Mucosa of descending colon (tissue), 3 donors: Measurements from ENCODE around the gene PLEKHA5. TPM values are rescaled to one million over a fixed set of nuclear protein-coding genes. Genes with fewer than 3 reads are reported as not detected.

Source experiments
- ATAC-seq: fragments of 200-7000 bp; cut with Tn5 transposase; one replicate; pipeline ENCODE4 v1.9.1; 2020; ENCODE audit warnings: mild to moderate bottlenecking, moderate library complexity
- DNase-seq, 3 donors: peaks; one replicate each; pipeline ENCODE4 v3.0.0-alpha.2; 2020
- H3K36me3 ChIP-seq: fragments of 200-600 bp; one replicate; pipeline ENCODE4 v1.8.0; 2021; ENCODE audit warnings: low read depth, mild to moderate bottlenecking
- H3K4me1 ChIP-seq: fragments of 200-600 bp; one replicate; pipeline ENCODE4 v1.8.0; 2021; ENCODE audit warnings: low read depth, mild to moderate bottlenecking
- H3K4me3 ChIP-seq: fragments of 200-600 bp; one replicate; pipeline ENCODE4 v1.8.0; 2021; ENCODE audit warnings: mild to moderate bottlenecking
- H3K9me3 ChIP-seq: fragments of 200-600 bp; one replicate; pipeline ENCODE4 v1.8.0; 2021; ENCODE audit warnings: mild to moderate bottlenecking
- intact Hi-C, 2 donors: fragments of 100-400 bp; cut with DNase I in 1 of 2; cut with micrococcal nuclease in 1 of 2; formaldehyde crosslinking; loops; one replicate each; pipeline versions ENCODE4 v1.11.0 to v1.11.1; 2022; cut with DNase I, micrococcal nuclease
- total RNA-seq, 3 donors: library from RNA; stranded (reverse); fragmentation: NEBNext Ultra II Directional in 2 of 3; extraction: Animal tissue kit (Norgen Biotek cat#: 25700) in 2 of 3; gene quantifications; one replicate each; pipeline versions ENCODE4 v1.2.1 to v1.2.4, GENCODE V29; 2021 to 2023
- TF ChIP-seq, protein P1 (sequence below): fragments of 200-600 bp; IDR thresholded peaks from one replicate; pipeline ENCODE4 v1.8.0; 2022; ENCODE audit warnings: antibody characterized with exemption, mild to moderate bottlenecking
- donor health status: DM: no; HTN: no; CAD: no; lungs with moderate emphysema.
- donor health status: DM: no; HTN: no; CAD: no.
- donor health status: DM: no; HTN: yes; CAD: no.

Gene PLEKHA5
- total RNA-seq, 3 donors from 2014 or later: 29.6 to 47.9 (median 36.5) TPM

DNA sequence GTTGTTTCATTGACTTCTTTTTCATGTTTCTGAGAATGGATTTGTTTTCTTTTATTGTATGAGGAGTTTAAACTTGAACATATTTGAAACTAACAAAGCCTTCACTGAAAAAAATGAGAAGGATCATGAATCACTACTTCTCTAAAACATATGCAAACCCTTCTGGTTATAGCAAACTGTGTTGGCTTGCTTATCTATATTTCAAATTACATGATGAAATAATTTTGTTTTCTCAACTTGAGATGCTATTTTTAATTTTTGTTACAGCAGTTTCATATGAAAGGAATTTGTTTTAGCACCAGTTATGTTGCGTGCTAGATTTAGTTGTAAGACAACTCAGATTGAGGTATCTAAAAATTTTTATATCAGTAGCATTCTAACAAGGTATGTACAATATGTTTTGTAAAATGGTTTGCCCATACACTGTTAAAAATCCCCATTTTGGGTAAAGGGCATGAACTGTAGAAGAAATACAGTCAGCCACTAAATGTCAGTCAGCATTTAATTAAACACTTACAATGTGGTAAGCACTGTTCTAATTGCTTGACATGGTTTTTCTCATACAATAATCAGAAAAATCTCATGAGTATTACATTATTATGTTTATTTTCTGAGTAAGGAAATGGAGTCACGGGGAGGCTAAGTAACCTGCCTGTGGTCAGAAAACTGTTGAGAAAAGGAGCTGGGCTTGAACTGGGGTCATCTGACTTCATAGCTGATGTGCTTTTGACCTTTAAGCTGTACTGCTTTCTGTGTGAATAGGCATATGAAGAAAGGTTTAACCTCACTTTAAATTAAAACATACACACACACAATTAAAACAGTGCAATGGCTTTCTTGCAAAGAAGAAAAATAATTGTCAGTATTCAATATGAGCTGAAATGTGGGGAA, 105.7 kb downstream of the PLEKHA5 start:
- H3K36me3 ChIP-seq: no peaks in the 10 kb centered on the region
- no peak for DNase-seq
- H3K4me3 ChIP-seq: no peak overlapping the region
- TF ChIP-seq, protein P1, sequence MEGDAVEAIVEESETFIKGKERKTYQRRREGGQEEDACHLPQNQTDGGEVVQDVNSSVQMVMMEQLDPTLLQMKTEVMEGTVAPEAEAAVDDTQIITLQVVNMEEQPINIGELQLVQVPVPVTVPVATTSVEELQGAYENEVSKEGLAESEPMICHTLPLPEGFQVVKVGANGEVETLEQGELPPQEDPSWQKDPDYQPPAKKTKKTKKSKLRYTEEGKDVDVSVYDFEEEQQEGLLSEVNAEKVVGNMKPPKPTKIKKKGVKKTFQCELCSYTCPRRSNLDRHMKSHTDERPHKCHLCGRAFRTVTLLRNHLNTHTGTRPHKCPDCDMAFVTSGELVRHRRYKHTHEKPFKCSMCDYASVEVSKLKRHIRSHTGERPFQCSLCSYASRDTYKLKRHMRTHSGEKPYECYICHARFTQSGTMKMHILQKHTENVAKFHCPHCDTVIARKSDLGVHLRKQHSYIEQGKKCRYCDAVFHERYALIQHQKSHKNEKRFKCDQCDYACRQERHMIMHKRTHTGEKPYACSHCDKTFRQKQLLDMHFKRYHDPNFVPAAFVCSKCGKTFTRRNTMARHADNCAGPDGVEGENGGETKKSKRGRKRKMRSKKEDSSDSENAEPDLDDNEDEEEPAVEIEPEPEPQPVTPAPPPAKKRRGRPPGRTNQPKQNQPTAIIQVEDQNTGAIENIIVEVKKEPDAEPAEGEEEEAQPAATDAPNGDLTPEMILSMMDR: no peak
- intact Hi-C loops: no loop called here
- no peak for ATAC-seq
- peaks cover 6% of the 10 kb centered on the region for H3K4me1 ChIP-seq
- H3K9me3 ChIP-seq: peaks cover 6% of the 10 kb centered on the region

DNA sequence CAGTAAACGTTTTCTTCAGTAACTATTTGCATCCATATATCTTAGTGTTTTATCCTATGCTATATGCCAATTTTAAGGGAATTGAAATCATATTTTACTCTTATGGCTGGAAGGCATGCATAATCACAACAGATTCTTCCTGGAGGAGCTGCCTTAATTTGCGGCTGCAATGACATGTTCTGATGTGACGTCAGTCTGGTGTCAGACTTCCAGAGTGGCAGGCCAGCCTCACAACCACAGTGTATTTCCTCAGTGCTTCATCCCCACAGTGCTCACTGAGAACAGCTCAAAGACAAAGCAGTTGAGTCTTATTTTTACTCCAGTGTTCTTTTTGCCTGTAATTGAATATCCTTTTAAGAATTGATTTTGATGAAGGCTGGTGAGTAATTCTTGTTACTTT, 107.1 kb downstream of the PLEKHA5 start:
- Histone ChIP-seq H3K9me3 (no peaks in the 10 kb centered on the region), H3K36me3 (no peaks in the 10 kb centered on the region), H3K4me3 (no peak overlapping the region), H3K4me1 (peaks cover 6% of the 10 kb centered on the region)
- ATAC-seq (no peak), DNase-seq (no peak)
- intact Hi-C loops: no loop called here
- TF ChIP-seq, protein P1: no peak

DNA sequence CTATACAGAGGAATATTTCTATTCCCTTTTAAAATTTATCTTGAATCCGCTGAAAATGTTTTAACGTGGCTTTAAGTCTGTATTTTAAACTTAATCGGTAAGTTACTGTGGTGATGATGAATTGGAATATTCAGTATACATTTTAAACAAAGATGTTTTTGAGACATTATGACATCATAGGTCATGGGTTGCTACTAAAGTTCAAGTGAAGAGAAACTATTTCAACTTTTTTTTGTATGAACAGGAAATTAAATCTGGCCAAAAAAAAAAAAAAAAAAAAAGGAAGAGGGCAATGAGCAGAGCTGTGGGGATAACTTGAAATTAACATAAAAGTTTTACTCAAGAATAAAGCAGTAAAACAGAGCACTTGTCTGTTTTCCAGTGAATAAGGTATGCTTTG, 109.0 kb downstream of the PLEKHA5 start:
- no peaks in the 10 kb centered on the region for H3K36me3 ChIP-seq
- H3K4me3 ChIP-seq: no peak overlapping the region
- peaks cover 6% of the 10 kb centered on the region for H3K4me1 ChIP-seq
- no peaks in the 10 kb centered on the region for H3K9me3 ChIP-seq
- TF ChIP-seq, protein P1: no peak
- ATAC-seq (no peak), DNase-seq (no peak)
- intact Hi-C loops: no loop called here

- H3K36me3 ChIP-seq: no peaks in the 10 kb centered on the region
- TF ChIP-seq, protein P1: no peak
- H3K9me3 ChIP-seq: no peaks in the 10 kb centered on the region
- H3K4me1 ChIP-seq: peaks cover under 1% of the 10 kb centered on the region
- H3K4me3 ChIP-seq: no peak overlapping the region
- DNase-seq (no peak), ATAC-seq (no peak)
- intact Hi-C loops: no loop called here
These were observed 109.6 kb downstream of the PLEKHA5 start for GRCh38 chr12:19239102-19239501.

GRCh38 chr12:19239616-19240234, 110.2 kb downstream of the PLEKHA5 start:
- no peaks in the 10 kb centered on the region for H3K36me3 ChIP-seq
- no peak overlapping the region for H3K4me3 ChIP-seq
- TF ChIP-seq, protein P1: no peak
- H3K9me3 ChIP-seq: no peaks in the 10 kb centered on the region
- DNase-seq: no peak
- intact Hi-C loops: no loop called here
- no peak for ATAC-seq
- H3K4me1 ChIP-seq: no peaks in the 10 kb centered on the region
